GM12873 (cell line): Measurements from ENCODE around the gene SEC63.

Experiments
- TF ChIP-seq, protein P1 (sequence below): IDR thresholded peaks from 2 replicates; pipeline ENCODE4 v1.5.1; 2012; ENCODE audit warnings: low read depth, mild to moderate bottlenecking, moderate library complexity, low read length, control low read depth; ENCODE audit not compliant: insufficient read depth; ENCODE audit errors: missing control alignments

Gene SEC63

DNA sequence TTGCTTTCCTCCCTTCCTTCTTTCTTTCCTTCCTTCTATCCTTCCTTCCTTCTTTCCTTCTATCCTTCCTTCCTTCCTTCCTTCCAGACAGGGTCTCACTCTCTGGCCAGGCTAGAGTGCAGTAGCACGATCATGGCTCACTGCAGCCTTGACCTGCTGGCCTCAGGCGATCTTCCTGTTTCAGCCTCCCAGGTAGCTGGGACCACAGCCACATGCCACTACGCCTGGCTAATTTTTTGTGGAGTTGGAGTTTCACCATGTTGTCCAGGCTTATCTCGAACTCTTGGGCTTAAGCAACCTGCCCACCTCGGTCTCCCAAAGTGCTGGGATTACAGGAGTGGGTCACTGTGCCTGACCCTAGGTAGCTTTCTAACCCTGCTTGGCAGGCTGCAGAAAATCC lies 12.2 kb upstream of the SEC63 start:
- TF ChIP-seq, protein P1, sequence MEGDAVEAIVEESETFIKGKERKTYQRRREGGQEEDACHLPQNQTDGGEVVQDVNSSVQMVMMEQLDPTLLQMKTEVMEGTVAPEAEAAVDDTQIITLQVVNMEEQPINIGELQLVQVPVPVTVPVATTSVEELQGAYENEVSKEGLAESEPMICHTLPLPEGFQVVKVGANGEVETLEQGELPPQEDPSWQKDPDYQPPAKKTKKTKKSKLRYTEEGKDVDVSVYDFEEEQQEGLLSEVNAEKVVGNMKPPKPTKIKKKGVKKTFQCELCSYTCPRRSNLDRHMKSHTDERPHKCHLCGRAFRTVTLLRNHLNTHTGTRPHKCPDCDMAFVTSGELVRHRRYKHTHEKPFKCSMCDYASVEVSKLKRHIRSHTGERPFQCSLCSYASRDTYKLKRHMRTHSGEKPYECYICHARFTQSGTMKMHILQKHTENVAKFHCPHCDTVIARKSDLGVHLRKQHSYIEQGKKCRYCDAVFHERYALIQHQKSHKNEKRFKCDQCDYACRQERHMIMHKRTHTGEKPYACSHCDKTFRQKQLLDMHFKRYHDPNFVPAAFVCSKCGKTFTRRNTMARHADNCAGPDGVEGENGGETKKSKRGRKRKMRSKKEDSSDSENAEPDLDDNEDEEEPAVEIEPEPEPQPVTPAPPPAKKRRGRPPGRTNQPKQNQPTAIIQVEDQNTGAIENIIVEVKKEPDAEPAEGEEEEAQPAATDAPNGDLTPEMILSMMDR: no peak

- TF ChIP-seq, protein P1: no peak
Observed at GRCh38 chr6:107968081-107968480, 10.1 kb upstream of the SEC63 start.

- TF ChIP-seq, protein P1: no peak
Observed at GRCh38 chr6:107965746-107966145, 7.7 kb upstream of the SEC63 start.

- TF ChIP-seq, protein P1: no peak
Observed at GRCh38 chr6:107962723-107963122, 4.7 kb upstream of the SEC63 start.

GRCh38 chr6:107959392-107959791 lies 1.4 kb upstream of the SEC63 start:
- TF ChIP-seq, protein P1: no peak

DNA sequence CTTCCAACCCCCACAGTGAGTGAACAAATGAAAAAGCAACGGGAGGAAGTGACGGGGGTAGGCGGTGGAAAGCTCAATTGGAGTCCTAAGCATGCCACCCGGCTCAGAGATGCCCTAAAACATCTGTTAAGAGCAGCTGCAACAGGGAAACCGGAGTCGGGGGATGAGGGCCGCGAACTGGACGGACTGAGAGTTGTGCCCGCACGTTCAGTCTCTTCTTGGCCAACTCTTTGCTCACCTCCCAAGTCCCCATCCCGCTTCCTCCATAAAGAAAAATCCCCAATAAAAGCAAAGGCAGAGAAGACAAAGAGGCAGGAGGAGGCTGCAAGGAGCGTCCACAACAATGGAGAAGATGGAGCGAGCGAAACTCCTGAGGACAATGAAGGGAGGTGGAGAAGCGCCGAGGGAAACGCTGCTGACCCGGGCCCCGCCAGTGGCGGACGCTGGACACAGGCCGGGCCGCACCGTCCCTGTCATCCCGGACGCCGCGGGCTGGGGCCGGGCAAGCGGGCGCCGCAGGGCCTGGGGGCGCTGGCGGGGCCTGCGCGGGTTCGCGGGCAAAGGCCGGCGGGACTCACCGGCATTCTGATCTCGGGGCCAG lies 600 bp downstream of the SEC63 start:
- TF ChIP-seq, protein P1: no peak

GRCh38 chr6:107956586-107957307 lies 1.3 kb downstream of the SEC63 start:
- TF ChIP-seq, protein P1: no peak
